Activated CD8-positive, alpha-beta memory T cell treated with anti-CD3 and anti-CD28 coated beads, Interleukin-2, amount 50 U/mL, for 4 hours (primary cell): ENCODE measurements around the gene TRAF1.

Experiments used
- DNase-seq: peaks from one replicate; pipeline ENCODE4 v3.0.0-alpha.2; 2020

TRAF1 gene

GRCh38 chr9:120865809-120866208 is 60.8 kb downstream of the TRAF1 start:
- no peak for DNase-seq

GRCh38 chr9:120865176-120865575 is 61.4 kb downstream of the TRAF1 start:
- DNase-seq: no peak

- no peak for DNase-seq
These were observed 61.9 kb downstream of the TRAF1 start for GRCh38 chr9:120864719-120865118.

GRCh38 chr9:120863833-120864232 is 62.8 kb downstream of the TRAF1 start:
- DNase-seq: no peak

- DNase-seq: no peak
These were observed 64.1 kb downstream of the TRAF1 start for GRCh38 chr9:120862452-120862851.

- no peak for DNase-seq
These were observed 64.7 kb downstream of the TRAF1 start for GRCh38 chr9:120861935-120862334.

GRCh38 chr9:120860083-120860482 is 66.5 kb downstream of the TRAF1 start:
- no peak for DNase-seq

GRCh38 chr9:120859361-120859760 is 67.2 kb downstream of the TRAF1 start:
- DNase-seq: no peak

DNA sequence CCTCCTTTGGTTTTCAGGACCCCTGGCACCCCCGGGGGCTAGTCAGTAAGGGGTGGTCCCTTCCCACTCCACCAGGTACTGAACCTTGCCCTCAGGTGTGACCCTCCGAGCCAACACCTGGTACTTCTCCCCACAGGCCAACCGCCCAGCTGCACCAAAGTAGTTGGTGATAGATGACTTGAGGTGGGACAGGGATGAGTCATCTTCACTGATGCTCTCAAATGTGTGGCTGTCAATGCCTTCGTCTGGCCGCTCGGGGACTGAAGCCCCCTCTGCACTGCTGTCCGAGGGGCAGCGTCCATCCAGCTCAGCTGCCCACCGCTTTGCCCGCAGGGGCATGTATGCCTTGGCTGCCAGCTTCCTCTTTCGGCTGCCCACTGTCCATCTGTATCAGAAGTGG is 68.7 kb downstream of the TRAF1 start:
- no peak for DNase-seq

DNA sequence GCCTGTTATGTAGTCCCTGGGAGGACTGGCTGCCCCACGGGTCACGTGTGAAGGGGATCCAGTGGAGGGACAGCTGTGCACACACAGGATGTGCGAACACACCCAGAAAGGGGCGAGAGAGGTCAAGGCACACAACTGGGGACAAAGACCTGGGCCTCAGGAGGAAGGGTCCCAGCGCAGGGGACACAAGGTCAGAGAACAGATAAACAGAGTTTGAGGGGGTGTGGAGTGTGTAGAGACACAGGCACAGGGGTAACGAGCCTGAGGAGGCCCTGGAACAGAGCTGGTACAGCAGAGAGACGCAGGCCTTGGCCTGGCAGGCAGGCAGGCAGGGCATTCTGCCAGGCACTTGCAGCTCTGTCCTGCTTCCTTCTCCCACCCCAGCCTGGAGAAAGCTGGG is 69.1 kb downstream of the TRAF1 start:
- no peak for DNase-seq

- DNase-seq: no peak
These were observed 69.9 kb downstream of the TRAF1 start for GRCh38 chr9:120856700-120857099.

- DNase-seq: no peak
These were observed 70.5 kb downstream of the TRAF1 start for GRCh38 chr9:120855827-120856670.

DNA sequence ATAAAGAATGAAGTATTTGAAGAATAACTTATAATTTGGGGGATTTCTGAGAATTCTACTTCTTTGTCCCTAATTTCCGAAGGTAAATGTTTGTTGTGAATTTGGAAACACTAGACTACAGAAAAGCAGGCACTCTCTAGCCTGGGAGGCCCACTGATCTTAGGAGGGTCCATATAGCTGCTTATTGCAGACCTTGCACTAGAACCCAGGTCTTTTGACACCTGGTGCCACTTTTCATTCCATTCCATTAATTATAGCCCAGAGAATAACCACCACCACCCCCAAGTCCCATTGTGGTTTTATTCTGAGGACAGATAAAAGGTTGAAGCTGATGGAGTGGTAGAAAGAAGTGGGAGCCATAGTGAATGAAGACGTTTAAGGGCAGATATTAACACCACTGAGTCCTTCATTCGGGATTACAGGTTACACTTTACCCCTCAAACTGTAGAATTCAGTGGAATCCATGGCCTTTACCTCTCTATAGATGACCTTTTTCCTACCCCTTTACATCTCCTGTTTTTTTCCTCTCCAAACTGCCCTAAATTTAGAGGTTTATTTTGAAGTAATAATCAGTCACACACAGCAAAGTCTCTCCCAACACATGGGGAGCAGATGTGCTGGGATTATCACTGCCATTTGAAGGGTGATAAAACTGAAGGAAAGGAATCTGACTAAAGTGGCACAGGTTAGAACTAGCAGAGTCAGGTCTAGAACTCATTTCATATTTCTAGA is 71.8 kb downstream of the TRAF1 start:
- no peak for DNase-seq

DNA sequence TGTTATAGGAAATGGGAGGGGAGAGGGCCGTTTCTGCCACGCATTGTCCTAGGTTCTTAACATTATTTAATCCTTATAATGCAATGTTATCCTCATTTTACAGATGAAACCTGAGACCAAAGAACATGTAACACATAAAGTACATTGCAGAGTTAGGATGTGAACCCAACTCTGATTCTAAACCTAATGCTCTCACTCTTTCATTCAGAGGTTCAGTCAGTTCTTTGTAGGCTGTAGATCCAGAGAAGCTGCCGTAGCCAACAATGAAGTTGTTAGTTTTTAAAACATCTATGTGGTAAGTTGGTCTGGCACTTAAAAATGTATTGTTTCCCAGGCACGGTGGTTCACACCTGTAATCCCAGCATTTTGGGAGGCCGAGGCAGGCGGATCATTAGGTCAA is 73.4 kb downstream of the TRAF1 start:
- DNase-seq: no peak
